Loucy (cell line): ENCODE data around the gene WDR4.

Source experiments
- CTCF ChIP-seq: fragments of 200-600 bp; sonication (generic); conservative IDR thresholded peaks from 2 replicates; pipeline ENCODE4 v1.5.1; 2014; ENCODE audit warnings: mild to moderate bottlenecking, antibody characterized with exemption, low read length
- EZH2phosphoT487 ChIP-seq: fragments of 200-600 bp; IDR thresholded peaks from 2 replicates; pipeline ENCODE4 v1.6.1; 2018; ENCODE audit warnings: antibody characterized with exemption, mild to moderate bottlenecking, moderate library complexity, borderline replicate concordance

GRCh38 chr21:42922918-42923317 lies 43.6 kb upstream of the WDR4 start:
- TF ChIP-seq EZH2phosphoT487 (no peak), CTCF (no peak)
